GM12873 (cell line): ENCODE data around the gene LRIG1.

Source experiments
- TF ChIP-seq, protein P1 (sequence below): IDR thresholded peaks from 2 replicates; pipeline ENCODE4 v1.5.1; 2012; ENCODE audit warnings: low read depth, mild to moderate bottlenecking, moderate library complexity, low read length, control low read depth; ENCODE audit not compliant: insufficient read depth; ENCODE audit errors: missing control alignments

Gene LRIG1

DNA sequence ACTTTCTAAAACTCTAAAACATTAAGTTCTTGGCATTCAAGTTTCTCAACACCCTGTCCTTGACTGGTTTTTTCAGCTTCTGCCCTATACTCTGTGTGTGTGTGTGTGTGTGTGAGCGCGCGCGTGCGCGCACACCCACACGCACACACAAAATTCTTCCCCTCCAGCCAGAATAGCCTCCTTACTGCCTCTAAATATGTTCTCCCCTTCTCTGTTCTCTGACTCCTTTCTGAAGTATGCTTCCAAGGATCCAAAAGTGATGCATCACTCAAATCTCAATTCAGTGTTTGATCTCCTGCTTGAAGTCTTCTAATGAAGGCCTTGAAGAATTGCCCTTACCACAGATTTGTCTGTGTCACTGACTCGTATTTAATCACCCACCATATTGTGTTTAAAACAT lies 150.2 kb downstream of the LRIG1 start:
- TF ChIP-seq, protein P1, sequence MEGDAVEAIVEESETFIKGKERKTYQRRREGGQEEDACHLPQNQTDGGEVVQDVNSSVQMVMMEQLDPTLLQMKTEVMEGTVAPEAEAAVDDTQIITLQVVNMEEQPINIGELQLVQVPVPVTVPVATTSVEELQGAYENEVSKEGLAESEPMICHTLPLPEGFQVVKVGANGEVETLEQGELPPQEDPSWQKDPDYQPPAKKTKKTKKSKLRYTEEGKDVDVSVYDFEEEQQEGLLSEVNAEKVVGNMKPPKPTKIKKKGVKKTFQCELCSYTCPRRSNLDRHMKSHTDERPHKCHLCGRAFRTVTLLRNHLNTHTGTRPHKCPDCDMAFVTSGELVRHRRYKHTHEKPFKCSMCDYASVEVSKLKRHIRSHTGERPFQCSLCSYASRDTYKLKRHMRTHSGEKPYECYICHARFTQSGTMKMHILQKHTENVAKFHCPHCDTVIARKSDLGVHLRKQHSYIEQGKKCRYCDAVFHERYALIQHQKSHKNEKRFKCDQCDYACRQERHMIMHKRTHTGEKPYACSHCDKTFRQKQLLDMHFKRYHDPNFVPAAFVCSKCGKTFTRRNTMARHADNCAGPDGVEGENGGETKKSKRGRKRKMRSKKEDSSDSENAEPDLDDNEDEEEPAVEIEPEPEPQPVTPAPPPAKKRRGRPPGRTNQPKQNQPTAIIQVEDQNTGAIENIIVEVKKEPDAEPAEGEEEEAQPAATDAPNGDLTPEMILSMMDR = no peak

DNA sequence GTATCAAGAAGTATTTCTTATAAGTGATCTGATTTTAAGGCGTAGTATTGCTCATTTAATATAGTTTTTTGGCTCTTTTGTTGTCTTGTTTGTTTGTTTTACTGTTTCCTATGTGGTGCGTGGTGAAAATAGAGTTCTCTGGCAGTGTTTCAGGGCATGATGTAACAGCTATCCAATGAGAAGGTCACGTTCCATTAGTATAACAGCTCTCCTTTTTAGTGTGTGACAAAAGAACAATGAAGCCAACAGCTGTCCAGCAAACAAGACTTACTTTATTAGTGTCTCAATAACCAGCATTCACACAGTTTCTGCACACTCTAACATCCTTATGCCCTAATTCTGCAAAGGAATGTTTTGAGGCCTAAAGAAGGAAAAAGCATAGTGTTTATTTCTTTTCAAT lies 152.1 kb downstream of the LRIG1 start:
- TF ChIP-seq, protein P1 = no peak

DNA sequence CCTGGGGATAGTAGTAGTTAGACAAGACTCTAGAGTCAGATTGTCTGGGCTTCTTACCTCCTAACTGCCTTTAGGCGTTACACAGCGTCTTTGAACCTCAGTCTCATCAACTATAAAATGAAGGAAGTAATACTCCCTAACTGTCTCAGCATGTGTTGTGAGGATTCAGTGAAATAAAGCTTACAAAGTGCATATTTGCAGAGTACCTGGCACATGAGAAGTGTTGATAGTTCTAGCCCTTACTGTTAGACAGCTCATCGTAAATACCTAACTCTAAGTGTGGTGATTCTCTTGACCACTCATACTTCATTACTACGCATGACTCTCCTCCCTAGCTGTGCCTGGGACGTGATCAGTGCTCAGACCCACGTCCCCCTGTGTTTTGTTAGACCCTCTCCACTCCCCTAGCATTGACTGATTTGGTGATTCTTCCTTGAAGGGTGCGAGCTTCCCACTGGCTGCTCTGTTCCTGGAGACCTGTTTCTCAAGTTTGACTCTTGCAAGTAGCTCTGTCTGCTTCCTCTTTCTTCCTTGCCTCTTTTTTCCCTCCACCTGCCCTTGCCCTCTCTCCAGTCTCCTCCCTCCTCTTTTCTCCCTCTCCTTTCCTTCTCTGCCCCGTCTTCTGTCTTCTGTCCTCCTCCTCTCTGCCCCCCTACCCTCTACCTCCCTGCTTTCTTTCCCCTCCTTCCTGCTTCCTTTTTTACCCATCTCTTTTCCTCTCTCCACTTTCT lies 155.8 kb downstream of the LRIG1 start:
- TF ChIP-seq, protein P1 = no peak

DNA sequence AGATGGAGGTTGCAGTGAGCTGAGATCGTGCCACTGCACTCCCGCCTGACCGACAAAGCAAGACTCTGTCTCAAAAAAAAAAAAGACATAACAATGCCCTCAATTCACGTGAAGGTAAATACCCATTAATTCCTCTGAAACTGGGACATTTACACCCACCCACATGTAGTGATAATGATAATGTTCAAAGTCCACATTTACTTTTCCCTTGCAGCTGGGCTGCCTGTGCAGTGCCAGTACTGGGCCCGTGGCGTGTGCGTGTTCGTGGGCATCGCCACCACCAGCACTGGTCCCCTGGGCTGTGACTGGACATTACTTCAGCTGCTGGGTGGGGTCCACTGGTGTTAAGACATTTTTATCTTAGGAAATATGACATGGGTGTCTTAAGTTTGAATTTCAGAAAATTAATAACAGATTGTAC lies 156.4 kb downstream of the LRIG1 start:
- TF ChIP-seq, protein P1 = no peak

DNA sequence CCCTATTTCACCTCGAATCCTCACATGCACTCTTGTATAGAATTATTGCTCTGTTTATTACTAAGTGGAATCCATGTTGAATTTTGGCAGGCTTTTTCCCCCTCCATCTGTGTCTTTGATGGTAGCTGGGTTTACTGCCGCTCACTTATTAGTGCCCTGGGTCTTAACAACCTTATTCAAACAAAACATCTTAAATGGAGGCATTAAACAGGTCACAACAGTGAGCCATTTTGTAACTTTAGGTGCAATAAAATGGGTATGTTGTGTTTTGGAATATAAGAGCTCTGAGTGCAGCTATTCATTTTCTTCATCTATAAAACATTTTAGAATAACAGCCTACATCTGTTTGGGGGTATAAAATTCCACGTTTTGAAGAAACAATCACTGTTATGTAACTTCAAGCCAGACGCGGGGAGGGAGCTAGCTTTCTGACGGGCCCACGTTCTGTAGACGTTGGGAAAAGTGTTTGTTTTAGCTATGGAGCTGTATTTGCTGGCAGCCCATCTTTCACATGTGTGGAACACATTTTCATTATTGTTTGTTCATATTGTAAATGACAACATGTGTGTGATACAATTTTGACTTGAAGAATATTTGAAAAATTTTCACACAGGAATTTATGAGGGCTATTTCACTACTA lies 158.0 kb downstream of the LRIG1 start:
- TF ChIP-seq, protein P1 = no peak

DNA sequence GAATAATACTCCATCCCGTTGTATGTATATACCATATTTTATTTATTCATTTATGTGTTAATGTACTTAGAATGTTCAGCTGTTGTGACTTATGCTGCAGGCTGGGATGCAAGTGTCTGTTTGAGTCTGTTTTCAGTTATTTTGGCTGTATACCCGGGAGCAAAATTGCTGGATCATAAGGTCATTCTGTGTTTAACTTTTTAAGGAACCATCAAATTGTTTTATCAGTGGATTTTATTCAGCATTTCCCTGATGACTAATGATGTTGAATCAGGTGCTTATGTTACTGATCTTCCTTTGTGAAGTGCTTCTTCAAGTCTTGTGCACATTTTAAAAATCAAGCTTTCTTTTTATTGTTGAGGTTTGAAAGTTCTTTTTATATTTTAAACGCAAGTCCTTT lies 161.9 kb downstream of the LRIG1 start:
- TF ChIP-seq, protein P1 = no peak

DNA sequence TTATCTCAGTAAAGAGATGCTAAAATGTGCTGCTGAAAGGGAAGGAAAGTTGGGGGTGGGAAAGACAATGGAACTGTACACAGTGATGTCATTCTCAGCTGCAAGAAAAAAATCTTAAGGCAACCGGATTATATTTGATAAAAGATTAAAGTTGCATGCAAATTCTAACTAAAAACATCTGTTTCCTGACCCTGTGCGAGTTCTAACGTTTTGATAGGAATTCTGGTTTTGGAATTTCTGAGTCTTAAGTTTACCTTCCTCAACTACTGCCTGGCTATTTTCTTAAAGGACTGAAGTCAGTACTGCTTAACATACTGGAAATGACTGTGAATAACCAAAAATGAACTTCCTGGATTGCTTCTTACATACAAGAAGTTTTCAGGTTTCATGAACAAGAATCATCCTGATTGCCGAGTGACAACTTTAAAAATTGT lies 164.5 kb downstream of the LRIG1 start:
- TF ChIP-seq, protein P1 = no peak
